WTC11 (cell line): ENCODE results near the gene RTCB. TPM values are rescaled to one million over a fixed set of nuclear protein-coding genes. Genes with fewer than 3 reads are reported as not detected.

Experiments
- ATAC-seq: fragments of 200-7000 bp; cut with Tn5 transposase; 2 replicates; pipeline ENCODE4 v1.10.0; 2021; ENCODE audit warnings: mild to moderate bottlenecking, moderate library complexity
- CTCF ChIA-PET: fragments of 300-600 bp; sonication (Branson Sonifier 250); formaldehyde crosslinking; loops from one replicate; lab custom pipeline; 2021; ENCODE audit warnings: antibody characterized with exemption; lab: Charles Lee
- POLR2A ChIA-PET: fragments of 350-600 bp; sonication (Branson Sonifier 250); formaldehyde crosslinking; loops from one replicate; lab custom pipeline; 2021; ENCODE audit warnings: antibody characterized with exemption; lab: Charles Lee
- DNase-seq: peaks from one replicate; pipeline ENCODE4 v3.0.0; 2021; ENCODE audit warnings: low spot score
- H3K27ac Mint-ChIP-seq: 2 replicates; pipeline ENCODE4 v1.8.0; 2021; ENCODE audit warnings: mixed read lengths
- H3K27me3 Mint-ChIP-seq: 2 replicates; pipeline ENCODE4 v1.8.0; 2021; ENCODE audit warnings: low read depth, mild to moderate bottlenecking, moderate library complexity, mixed read lengths
- H3K36me3 Mint-ChIP-seq: 2 replicates; pipeline ENCODE4 v1.8.0; 2021; ENCODE audit warnings: mixed read lengths
- H3K4me1 Mint-ChIP-seq: 2 replicates; pipeline ENCODE4 v1.8.0; 2022; ENCODE audit warnings: mixed read lengths
- H3K4me3 Mint-ChIP-seq: 2 replicates; pipeline ENCODE4 v1.8.0; 2021; ENCODE audit warnings: mild to moderate bottlenecking, moderate library complexity, mixed read lengths
- H3K9me3 Mint-ChIP-seq: 2 replicates; pipeline ENCODE4 v1.8.0; 2021; ENCODE audit warnings: mixed read lengths
- CREB1 ChIP-seq: sonication (generic); formaldehyde crosslinking; IDR thresholded peaks from 2 replicates; pipeline ENCODE4 v1.8.0; 2023; ENCODE audit warnings: mild to moderate bottlenecking, missing genetic modification reagents
- HMGA2 ChIP-seq: fragments of 250-450 bp; sonication (Bioruptor Pico); IDR thresholded peaks from 2 replicates; pipeline ENCODE4 v1.4.0; 2021; ENCODE audit warnings: mild to moderate bottlenecking, moderate library complexity
- KAT7 ChIP-seq: sonication (generic); formaldehyde crosslinking; IDR thresholded peaks from 2 replicates; pipeline ENCODE4 v1.8.1; 2023; ENCODE audit warnings: missing genetic modification reagents, mild to moderate bottlenecking, borderline replicate concordance
- MXD4 ChIP-seq: fragments of 250-450 bp; sonication (Bioruptor Pico); IDR thresholded peaks from 2 replicates; pipeline ENCODE4 v1.8.0; 2021; ENCODE audit warnings: mild to moderate bottlenecking, moderate library complexity, borderline replicate concordance
- PRRX2 ChIP-seq: fragments of 250-450 bp; sonication (Bioruptor Pico); IDR thresholded peaks from 2 replicates; pipeline ENCODE4 v1.8.0; 2021; ENCODE audit warnings: mild to moderate bottlenecking
- SOX15 ChIP-seq: fragments of 250-450 bp; sonication (Bioruptor Pico); IDR thresholded peaks from 2 replicates; pipeline ENCODE4 v1.9.0; 2021; ENCODE audit warnings: mild to moderate bottlenecking
- ZBTB21 ChIP-seq: sonication (generic); formaldehyde crosslinking; IDR thresholded peaks from 2 replicates; pipeline ENCODE4 v1.8.1; 2023; ENCODE audit warnings: mild to moderate bottlenecking, missing genetic modification reagents, borderline replicate concordance
- ZNF138 ChIP-seq: sonication (generic); formaldehyde crosslinking; conservative IDR thresholded peaks from 2 replicates; pipeline ENCODE4 v1.8.1; 2022; ENCODE audit warnings: mild to moderate bottlenecking, moderate library complexity, missing genetic modification reagents
- ZNF232 ChIP-seq: sonication (generic); formaldehyde crosslinking; IDR thresholded peaks from 2 replicates; pipeline ENCODE4 v1.8.0; 2022; ENCODE audit warnings: mild to moderate bottlenecking, missing genetic modification reagents
- total RNA-seq: library from RNA; stranded (reverse); gene quantifications from 3 replicates; pipeline ENCODE4 v1.2.3, GENCODE V29; 2021
- TF ChIP-seq, protein P1 (sequence below): fragments of 250-450 bp; sonication (Bioruptor Pico); IDR thresholded peaks from 2 replicates; pipeline ENCODE4 v2.1.2; 2022; ENCODE audit warnings: mild to moderate bottlenecking, moderate library complexity
- TF ChIP-seq, protein P2 (sequence below): sonication (generic); formaldehyde crosslinking; IDR thresholded peaks from 2 replicates; pipeline ENCODE4 v1.8.0; 2022; ENCODE audit warnings: missing genetic modification reagents
- TF ChIP-seq, protein P3 (sequence below): fragments of 250-450 bp; sonication (Bioruptor Pico); IDR thresholded peaks from 2 replicates; pipeline ENCODE4 v1.9.0; 2021; ENCODE audit warnings: mild to moderate bottlenecking, borderline replicate concordance
- TF ChIP-seq, protein P4 (sequence below): fragments of 250-450 bp; sonication (Bioruptor Pico); IDR thresholded peaks from 2 replicates; pipeline ENCODE4 v1.8.0; 2021; ENCODE audit warnings: mild to moderate bottlenecking
- TF ChIP-seq, protein P5 (sequence below): fragments of 250-450 bp; sonication (Bioruptor Pico); IDR thresholded peaks from 2 replicates; pipeline ENCODE4 v1.9.0; 2021; ENCODE audit warnings: mild to moderate bottlenecking
- TF ChIP-seq, protein P6 (sequence below): sonication (generic); formaldehyde crosslinking; IDR thresholded peaks from 2 replicates; pipeline ENCODE4 v1.8.1; 2022; ENCODE audit warnings: low read depth, missing genetic modification reagents, borderline replicate concordance

The RTCB gene
- total RNA-seq, 1 experiment from 2014 or later, result 106 TPM

DNA sequence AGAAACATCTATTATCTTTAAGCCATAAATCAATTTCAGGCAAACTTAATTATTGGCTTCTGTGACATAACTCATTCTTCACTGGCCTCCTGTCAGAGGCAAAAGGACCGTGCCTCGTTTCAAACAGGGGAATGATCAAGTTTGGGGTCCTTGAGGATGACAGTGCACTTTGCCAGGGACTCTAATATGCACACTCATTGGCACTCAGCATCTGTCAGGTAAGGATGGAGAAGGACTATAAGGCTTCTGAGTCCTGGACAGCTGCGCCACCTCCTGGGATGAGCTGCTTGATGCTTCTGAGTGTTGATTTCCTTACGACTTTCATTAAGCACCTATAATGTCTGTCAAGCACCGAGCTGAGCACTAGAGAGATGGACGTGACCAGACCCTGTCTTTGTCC is 32.0 kb upstream of the RTCB start (continued):
- TF ChIP-seq, protein P1, sequence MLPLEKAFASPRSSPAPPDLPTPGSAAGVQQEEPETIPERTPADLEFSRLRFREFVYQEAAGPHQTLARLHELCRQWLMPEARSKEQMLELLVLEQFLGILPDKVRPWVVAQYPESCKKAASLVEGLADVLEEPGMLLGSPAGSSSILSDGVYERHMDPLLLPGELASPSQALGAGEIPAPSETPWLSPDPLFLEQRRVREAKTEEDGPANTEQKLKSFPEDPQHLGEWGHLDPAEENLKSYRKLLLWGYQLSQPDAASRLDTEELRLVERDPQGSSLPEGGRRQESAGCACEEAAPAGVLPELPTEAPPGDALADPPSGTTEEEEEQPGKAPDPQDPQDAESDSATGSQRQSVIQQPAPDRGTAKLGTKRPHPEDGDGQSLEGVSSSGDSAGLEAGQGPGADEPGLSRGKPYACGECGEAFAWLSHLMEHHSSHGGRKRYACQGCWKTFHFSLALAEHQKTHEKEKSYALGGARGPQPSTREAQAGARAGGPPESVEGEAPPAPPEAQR (CRISPR knock-in tag), result no peak
- no peak for TF ChIP-seq ZNF138
- no peak for TF ChIP-seq SOX15 (CRISPR knock-in tag)
- TF ChIP-seq, protein P2, sequence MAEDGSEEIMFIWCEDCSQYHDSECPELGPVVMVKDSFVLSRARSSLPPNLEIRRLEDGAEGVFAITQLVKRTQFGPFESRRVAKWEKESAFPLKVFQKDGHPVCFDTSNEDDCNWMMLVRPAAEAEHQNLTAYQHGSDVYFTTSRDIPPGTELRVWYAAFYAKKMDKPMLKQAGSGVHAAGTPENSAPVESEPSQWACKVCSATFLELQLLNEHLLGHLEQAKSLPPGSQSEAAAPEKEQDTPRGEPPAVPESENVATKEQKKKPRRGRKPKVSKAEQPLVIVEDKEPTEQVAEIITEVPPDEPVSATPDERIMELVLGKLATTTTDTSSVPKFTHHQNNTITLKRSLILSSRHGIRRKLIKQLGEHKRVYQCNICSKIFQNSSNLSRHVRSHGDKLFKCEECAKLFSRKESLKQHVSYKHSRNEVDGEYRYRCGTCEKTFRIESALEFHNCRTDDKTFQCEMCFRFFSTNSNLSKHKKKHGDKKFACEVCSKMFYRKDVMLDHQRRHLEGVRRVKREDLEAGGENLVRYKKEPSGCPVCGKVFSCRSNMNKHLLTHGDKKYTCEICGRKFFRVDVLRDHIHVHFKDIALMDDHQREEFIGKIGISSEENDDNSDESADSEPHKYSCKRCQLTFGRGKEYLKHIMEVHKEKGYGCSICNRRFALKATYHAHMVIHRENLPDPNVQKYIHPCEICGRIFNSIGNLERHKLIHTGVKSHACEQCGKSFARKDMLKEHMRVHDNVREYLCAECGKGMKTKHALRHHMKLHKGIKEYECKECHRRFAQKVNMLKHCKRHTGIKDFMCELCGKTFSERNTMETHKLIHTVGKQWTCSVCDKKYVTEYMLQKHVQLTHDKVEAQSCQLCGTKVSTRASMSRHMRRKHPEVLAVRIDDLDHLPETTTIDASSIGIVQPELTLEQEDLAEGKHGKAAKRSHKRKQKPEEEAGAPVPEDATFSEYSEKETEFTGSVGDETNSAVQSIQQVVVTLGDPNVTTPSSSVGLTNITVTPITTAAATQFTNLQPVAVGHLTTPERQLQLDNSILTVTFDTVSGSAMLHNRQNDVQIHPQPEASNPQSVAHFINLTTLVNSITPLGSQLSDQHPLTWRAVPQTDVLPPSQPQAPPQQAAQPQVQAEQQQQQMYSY (CRISPR knock-in tag), result no peak

DNA sequence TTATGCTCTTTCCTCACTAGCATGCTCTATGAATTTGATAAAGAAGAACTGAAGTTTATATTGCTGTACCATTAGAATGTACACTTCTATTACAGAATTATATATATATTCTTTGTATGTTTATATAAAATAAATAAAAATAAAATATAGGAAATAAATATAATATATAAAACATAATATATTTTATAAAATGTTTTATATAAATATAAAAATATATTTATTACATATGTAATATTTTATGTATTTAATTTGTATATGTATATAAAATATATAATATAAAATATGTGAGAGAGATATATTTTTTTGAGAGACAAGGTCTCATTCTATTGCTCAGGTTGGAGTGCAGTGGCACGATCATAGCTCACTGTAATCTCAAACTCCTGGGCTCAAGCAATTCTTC is 18.3 kb upstream of the RTCB start:
- ATAC-seq, result no peak
- TF ChIP-seq, protein P3, sequence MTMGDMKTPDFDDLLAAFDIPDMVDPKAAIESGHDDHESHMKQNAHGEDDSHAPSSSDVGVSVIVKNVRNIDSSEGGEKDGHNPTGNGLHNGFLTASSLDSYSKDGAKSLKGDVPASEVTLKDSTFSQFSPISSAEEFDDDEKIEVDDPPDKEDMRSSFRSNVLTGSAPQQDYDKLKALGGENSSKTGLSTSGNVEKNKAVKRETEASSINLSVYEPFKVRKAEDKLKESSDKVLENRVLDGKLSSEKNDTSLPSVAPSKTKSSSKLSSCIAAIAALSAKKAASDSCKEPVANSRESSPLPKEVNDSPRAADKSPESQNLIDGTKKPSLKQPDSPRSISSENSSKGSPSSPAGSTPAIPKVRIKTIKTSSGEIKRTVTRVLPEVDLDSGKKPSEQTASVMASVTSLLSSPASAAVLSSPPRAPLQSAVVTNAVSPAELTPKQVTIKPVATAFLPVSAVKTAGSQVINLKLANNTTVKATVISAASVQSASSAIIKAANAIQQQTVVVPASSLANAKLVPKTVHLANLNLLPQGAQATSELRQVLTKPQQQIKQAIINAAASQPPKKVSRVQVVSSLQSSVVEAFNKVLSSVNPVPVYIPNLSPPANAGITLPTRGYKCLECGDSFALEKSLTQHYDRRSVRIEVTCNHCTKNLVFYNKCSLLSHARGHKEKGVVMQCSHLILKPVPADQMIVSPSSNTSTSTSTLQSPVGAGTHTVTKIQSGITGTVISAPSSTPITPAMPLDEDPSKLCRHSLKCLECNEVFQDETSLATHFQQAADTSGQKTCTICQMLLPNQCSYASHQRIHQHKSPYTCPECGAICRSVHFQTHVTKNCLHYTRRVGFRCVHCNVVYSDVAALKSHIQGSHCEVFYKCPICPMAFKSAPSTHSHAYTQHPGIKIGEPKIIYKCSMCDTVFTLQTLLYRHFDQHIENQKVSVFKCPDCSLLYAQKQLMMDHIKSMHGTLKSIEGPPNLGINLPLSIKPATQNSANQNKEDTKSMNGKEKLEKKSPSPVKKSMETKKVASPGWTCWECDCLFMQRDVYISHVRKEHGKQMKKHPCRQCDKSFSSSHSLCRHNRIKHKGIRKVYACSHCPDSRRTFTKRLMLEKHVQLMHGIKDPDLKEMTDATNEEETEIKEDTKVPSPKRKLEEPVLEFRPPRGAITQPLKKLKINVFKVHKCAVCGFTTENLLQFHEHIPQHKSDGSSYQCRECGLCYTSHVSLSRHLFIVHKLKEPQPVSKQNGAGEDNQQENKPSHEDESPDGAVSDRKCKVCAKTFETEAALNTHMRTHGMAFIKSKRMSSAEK (CRISPR knock-in tag), result no peak
- TF ChIP-seq HMGA2 (CRISPR knock-in tag) (peak; percentile 95; the same call in 1 of the 2 replicates), ZNF232 (no peak)
- TF ChIP-seq, all 79 proteins: peak for 1
- Mint-ChIP-seq H3K27me3 (peaks cover 36% of the 10 kb centered on the region), H3K9me3 (peaks cover 3% of the 10 kb centered on the region; the same call in 1 of the 2 replicates), H3K36me3 (no peaks in the 10 kb centered on the region), H3K27ac (no peak overlapping the region), H3K4me3 (no peak overlapping the region), H3K4me1 (no peaks in the 10 kb centered on the region)
- POLR2A ChIA-PET, result no interaction called here
- DNase-seq, result no peak
- CTCF ChIA-PET, result no interaction called here

DNA sequence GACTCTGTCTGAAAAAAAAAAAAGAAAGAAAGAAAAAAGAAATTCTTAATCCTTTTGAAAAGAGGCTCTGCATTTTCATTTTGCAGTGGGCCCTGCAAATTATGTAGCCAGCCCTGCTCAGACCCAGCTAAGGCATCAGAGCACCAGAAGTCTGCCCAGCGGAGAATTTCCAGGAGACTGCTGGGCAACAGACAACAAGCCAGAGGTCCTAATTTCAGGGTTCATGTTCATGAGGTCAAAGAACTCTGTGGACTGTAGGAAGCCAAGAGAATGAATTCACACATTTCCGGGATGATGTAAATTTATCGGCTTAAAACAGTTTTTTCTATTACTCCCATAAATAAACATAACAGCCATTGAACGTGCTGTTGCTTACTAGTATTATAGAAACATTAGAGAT is 14.8 kb upstream of the RTCB start:
- 0 out of 2 replicates have a peak, but pooled peaks cover 5% of the 10 kb centered on the region for H3K4me1 Mint-ChIP-seq

More for the DNA sequence above, 14.8 kb upstream of the RTCB start:
- no peaks in the 10 kb centered on the region for H3K36me3 Mint-ChIP-seq
- ATAC-seq (no peak), DNase-seq (no peak)
- TF ChIP-seq MXD4 (CRISPR knock-in tag) (no peak), PRRX2 (CRISPR knock-in tag) (no peak), ZBTB21 (no peak), KAT7 (CRISPR knock-in tag) (no peak), CREB1 (CRISPR knock-in tag) (no peak), ZNF232 (no peak)
- TF ChIP-seq, protein P4, sequence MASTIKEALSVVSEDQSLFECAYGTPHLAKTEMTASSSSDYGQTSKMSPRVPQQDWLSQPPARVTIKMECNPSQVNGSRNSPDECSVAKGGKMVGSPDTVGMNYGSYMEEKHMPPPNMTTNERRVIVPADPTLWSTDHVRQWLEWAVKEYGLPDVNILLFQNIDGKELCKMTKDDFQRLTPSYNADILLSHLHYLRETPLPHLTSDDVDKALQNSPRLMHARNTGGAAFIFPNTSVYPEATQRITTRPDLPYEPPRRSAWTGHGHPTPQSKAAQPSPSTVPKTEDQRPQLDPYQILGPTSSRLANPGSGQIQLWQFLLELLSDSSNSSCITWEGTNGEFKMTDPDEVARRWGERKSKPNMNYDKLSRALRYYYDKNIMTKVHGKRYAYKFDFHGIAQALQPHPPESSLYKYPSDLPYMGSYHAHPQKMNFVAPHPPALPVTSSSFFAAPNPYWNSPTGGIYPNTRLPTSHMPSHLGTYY, result no peak
- TF ChIP-seq, protein P5, sequence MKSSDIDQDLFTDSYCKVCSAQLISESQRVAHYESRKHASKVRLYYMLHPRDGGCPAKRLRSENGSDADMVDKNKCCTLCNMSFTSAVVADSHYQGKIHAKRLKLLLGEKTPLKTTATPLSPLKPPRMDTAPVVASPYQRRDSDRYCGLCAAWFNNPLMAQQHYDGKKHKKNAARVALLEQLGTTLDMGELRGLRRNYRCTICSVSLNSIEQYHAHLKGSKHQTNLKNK (CRISPR knock-in tag), result no peak
- TF ChIP-seq, protein P6, sequence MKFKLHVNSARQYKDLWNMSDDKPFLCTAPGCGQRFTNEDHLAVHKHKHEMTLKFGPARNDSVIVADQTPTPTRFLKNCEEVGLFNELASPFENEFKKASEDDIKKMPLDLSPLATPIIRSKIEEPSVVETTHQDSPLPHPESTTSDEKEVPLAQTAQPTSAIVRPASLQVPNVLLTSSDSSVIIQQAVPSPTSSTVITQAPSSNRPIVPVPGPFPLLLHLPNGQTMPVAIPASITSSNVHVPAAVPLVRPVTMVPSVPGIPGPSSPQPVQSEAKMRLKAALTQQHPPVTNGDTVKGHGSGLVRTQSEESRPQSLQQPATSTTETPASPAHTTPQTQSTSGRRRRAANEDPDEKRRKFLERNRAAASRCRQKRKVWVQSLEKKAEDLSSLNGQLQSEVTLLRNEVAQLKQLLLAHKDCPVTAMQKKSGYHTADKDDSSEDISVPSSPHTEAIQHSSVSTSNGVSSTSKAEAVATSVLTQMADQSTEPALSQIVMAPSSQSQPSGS (CRISPR knock-in tag), result no peak
- no peak overlapping the region for H3K4me3 Mint-ChIP-seq
- H3K27ac Mint-ChIP-seq, result no peak overlapping the region
- ChIA-PET CTCF (no interaction called here), POLR2A (no interaction called here)
- H3K27me3 Mint-ChIP-seq, result peaks cover 57% of the 10 kb centered on the region
- H3K9me3 Mint-ChIP-seq, result peaks cover 3% of the 10 kb centered on the region; the same call in 1 of the 2 replicates
